GM18502 (cell line): Measurements from ENCODE around the gene IL4.

ENCODE experiments used
- ATAC-seq: cut with Tn5 transposase; IDR thresholded peaks from one replicate; pipeline ENCODE4 v1.9.1; 2021; ENCODE audit warnings: mild to moderate bottlenecking; ENCODE audit not compliant: unreplicated experiment, poor library complexity

IL4 gene

GRCh38 chr5:132657676-132658380 is 16.0 kb upstream of the IL4 start, which contains the start of gene IL13:
IL13 (plus strand) TSS chr5:132658173; CDS start chr5:132658187, 14 bp downstream.
- no peak for ATAC-seq

- no peak for ATAC-seq
Observed at GRCh38 chr5:132658381-132659302, 15.1 kb upstream of the IL4 start.

GRCh38 chr5:132659598-132660493 is 13.9 kb upstream of the IL4 start:
- no peak for ATAC-seq

GRCh38 chr5:132661231-132662003 is 12.4 kb upstream of the IL4 start:
- no peak for ATAC-seq

- ATAC-seq: no peak
Observed at GRCh38 chr5:132662004-132662401, 11.8 kb upstream of the IL4 start.

- ATAC-seq: peak; percentile 74
Observed at GRCh38 chr5:132662925-132663770, 10.6 kb upstream of the IL4 start.

GRCh38 chr5:132663771-132664695 is 9.8 kb upstream of the IL4 start:
- ATAC-seq: peak; percentile 55

GRCh38 chr5:132664696-132665209 is 9.0 kb upstream of the IL4 start:
- no peak for ATAC-seq

GRCh38 chr5:132665574-132666080 is 8.2 kb upstream of the IL4 start:
- ATAC-seq: no peak

- no peak for ATAC-seq
Observed at GRCh38 chr5:132666310-132667123, 7.3 kb upstream of the IL4 start.

- no peak for ATAC-seq
Observed at GRCh38 chr5:132667309-132667708, 6.5 kb upstream of the IL4 start.

- no peak for ATAC-seq
Observed at GRCh38 chr5:132667761-132668705, 5.8 kb upstream of the IL4 start.

GRCh38 chr5:132668706-132669454 is 4.9 kb upstream of the IL4 start:
- no peak for ATAC-seq

- ATAC-seq: no peak
Observed at GRCh38 chr5:132669455-132669820, 4.4 kb upstream of the IL4 start.
